NB4 (cell line): ENCODE measurements around the gene PSPC1.

Experiments
- DNase-seq: peaks from one replicate; pipeline ENCODE4 v3.0.0; 2010; ENCODE audit warnings: low read depth
- H3K4me3 ChIP-seq: one replicate; pipeline ENCODE4 v1.5.1; 2011; ENCODE audit warnings: mild to moderate bottlenecking, low read depth, low read length, moderate library complexity
- CTCF ChIP-seq: IDR thresholded peaks from one replicate; pipeline ENCODE4 v1.5.1; 2012; ENCODE audit warnings: low read depth, low read length
- MAX ChIP-seq: IDR thresholded peaks from 2 replicates; pipeline ENCODE4 v1.6.1; 2011; ENCODE audit warnings: low read depth, low read length
- MYC ChIP-seq: IDR thresholded peaks from 2 replicates; pipeline ENCODE4 v1.6.1; 2011; ENCODE audit warnings: low read depth, low read length
- POLR2A ChIP-seq: IDR thresholded peaks from 2 replicates; pipeline ENCODE4 v1.6.1; 2011; ENCODE audit warnings: mild to moderate bottlenecking; ENCODE audit not compliant: insufficient read length; ENCODE audit errors: extremely low read depth

Gene PSPC1

GRCh38 chr13:19810996-19811881, 28.5 kb upstream of the PSPC1 start:
- no peak overlapping the region for H3K4me3 ChIP-seq
- TF ChIP-seq CTCF (no peak), MAX (no peak), POLR2A (no peak), MYC (no peak)
- DNase-seq: no peak

- no peak for DNase-seq
- H3K4me3 ChIP-seq: no peak overlapping the region
- TF ChIP-seq POLR2A: no peak
- TF ChIP-seq CTCF: no peak
- TF ChIP-seq MAX: no peak
- TF ChIP-seq MYC: no peak
These were observed 27.4 kb upstream of the PSPC1 start for GRCh38 chr13:19810151-19810550.

- no peak for TF ChIP-seq MYC
- TF ChIP-seq POLR2A: no peak
- TF ChIP-seq CTCF: no peak
- TF ChIP-seq MAX: no peak
These were observed 23.0 kb upstream of the PSPC1 start for GRCh38 chr13:19805765-19806164.

GRCh38 chr13:19795956-19796355, 13.2 kb upstream of the PSPC1 start:
- no peak for DNase-seq
- no peak for TF ChIP-seq CTCF
- no peak for TF ChIP-seq POLR2A
- TF ChIP-seq MYC: no peak
- no peak for TF ChIP-seq MAX
- no peak overlapping the region for H3K4me3 ChIP-seq

More at GRCh38 chr13:19805765-19806164, 23.0 kb upstream of the PSPC1 start:
- no peak overlapping the region for H3K4me3 ChIP-seq
- DNase-seq: no peak

GRCh38 chr13:19794631-19795030, 11.9 kb upstream of the PSPC1 start:
- TF ChIP-seq MAX: no peak
- TF ChIP-seq POLR2A: no peak
- no peak for TF ChIP-seq MYC
- TF ChIP-seq CTCF: no peak
- peak overlapping the region; percentile 4 for H3K4me3 ChIP-seq
- peak; percentile 81 for DNase-seq
